A549 treated with AZD9567 at 1 μM for 4 hours (cell line): ENCODE measurements around the gene CBX1. TPM values are rescaled to one million over a fixed set of nuclear protein-coding genes. Genes with fewer than 3 reads are reported as not detected.

ENCODE experiments used
- total RNA-seq: library from RNA; stranded (reverse); fragments of 200-300 nt; extraction: Qiagen RNA extraction; gene quantifications from 5 replicates; pipeline ENCODE4 v1.2.3, GENCODE V29; 2022; ENCODE audit not compliant: insufficient read depth

Gene CBX1
- total RNA-seq = 75.2 to 112 TPM (median 82.7 TPM) in 5 replicates

GRCh38 chr17:48101012-48101720 is at the start of gene CBX1:
CBX1 (minus strand) TSS chr17:48101478; CDS start chr17:48077004, 24,474 bp downstream.

DNA sequence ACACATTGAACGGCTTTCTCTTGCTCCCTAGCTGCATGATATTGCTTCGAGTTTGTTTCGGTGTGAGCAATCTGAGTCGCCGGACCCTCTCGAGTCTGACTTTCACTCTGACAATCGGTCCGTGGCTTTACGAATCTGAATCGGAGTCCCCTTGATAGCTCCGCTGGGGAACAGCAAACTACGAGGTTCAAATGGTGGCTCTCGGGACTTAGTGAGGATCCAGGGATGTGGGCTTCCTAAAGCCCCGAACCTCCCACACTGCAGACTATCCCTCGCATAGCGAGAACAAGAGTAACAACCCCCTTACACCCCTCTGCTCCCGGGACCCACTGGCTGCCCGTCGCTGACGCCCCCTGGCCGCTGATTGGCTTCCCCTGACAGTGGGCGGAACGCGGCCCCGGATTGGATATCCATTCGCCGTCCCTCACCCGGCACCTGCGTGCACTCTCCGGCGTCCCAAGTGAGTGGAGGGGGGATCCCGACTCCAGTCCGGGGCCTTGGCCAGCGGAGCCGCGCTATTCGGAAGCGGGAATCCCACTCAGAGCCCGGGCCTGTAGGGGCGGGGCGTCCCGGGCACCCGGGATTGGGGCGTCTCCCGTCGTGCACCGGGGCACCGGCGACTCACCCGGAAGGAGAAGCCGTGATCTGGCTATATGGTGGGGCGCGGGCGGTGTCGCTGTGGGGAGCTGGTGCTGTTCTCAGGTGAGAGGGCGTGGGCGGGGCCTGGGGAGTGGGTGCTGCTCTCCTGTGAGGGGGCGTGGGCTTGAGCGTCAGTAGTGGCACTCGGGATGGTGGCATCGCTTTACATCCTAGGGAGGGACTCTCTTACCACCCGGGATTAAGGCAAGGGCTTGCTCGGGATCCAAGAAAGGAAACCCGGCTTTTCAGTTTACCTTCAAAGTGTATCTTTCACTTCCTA is 6.1 kb upstream of the CBX1 start, which contains the start of gene SNX11:
SNX11 (plus strand) TSS at position 630 of the 919 bp plus-strand sequence. CDS start 4,278 bp downstream, outside the sequence.

DNA sequence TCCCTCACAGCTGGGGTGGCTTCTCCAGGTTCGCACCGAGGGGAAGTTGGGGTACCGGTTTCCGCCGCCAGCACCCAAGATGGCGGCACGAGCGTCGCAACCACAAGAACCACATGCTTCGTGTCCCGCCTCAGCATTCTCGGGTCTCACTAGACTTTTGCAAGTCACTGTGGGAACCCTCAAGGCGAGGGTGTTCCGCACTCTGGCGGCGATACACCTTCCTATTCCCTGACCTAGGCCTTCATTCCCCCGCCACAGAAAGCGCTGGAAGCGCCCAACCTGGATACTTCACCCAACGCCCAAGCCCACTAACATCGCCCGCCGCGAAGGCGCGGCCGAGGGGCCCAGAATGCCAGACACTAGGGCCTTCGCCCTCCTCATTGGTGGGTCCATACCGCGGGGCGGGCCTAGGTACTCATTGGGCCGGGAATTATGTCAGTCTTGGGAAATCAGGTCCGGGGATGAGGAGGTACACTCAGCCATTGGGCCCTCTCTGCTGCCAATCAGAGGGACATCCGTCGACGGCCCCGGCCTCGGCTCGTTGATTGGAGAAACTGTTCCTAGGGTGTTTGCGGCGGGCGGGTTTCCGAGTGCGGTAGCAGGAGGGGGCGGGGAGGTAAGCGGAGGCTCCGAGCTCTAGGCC is 53.4 kb downstream of the CBX1 start, which contains the start of gene NFE2L1:
NFE2L1 (plus strand) TSS at position 619 of the 643 bp plus-strand sequence. CDS start 2,760 bp downstream, outside the sequence.

DNA sequence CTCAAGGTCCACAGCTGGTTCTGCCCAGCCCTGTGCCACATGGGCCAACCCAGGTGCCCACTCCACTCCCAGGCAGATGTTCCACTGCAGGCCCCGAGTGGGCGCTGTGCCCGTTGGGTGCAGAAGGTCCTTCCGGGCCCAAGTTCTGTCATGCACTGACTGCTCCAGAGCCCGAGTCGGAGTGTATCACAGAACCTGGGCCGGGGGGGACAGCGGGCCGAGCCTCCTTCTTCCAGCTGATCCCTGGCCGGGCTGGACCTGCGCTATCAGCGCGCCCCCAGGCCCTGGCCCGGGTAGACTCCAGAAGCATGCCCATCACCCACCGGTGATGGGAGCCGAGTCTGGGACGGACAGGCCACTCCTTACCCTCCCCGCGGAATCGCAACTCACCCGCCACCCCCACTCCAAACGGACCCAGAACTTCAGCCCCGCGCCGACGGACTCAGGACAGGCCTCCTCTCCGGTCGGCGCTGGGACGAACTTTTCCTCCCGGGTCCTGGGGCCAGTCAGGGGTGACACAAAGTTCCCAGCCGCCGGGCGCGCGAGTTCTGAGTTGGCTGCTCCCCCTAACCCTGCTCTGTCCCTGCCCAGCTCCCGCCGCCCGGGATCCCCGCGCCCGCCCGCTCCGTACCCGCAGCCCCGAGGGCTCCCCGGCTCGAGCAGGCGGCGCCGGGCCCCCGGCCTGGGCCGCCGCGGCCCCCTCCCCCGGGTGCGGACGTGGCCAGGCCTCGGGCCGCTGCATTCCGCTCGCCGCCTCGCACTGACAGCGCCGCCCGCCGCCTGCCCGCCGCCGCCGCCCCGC is 64.0 kb downstream of the CBX1 start, which contains the start of gene COPZ2:
COPZ2 (minus strand) TSS at position 762 of the 802 bp plus-strand sequence; CDS start at position 742, 20 bp downstream.

Other genes with a start within 250 kb of the CBX1 start
- gene SP2, start 205.2 kb downstream of the CBX1 start, total RNA-seq = 14.3 to 18.4 TPM (median 16.3 TPM) in 5 replicates
- 19.8 to 23.6 TPM (median 21.4 TPM) in 5 replicates for gene PNPO, start 159.9 kb downstream of the CBX1 start, total RNA-seq
- gene PRR15L, start 143.6 kb downstream of the CBX1 start, total RNA-seq = 1.00 to 1.3 TPM (median 1.2 TPM) in 4 of 5 replicates, not detected in the other
- gene CDK5RAP3, start 130.4 kb downstream of the CBX1 start, total RNA-seq = 82.0 to 121 TPM (median 111 TPM) in 5 replicates
- 14.1 to 24.4 TPM (median 16.2 TPM) in 5 replicates for gene COPZ2, start 63.7 kb downstream of the CBX1 start, total RNA-seq
- gene NFE2L1, start 53.1 kb downstream of the CBX1 start, total RNA-seq = 105 to 127 TPM (median 123 TPM) in 5 replicates
- 27.5 to 36.7 TPM (median 28.6 TPM) in 5 replicates for gene SNX11, start 6.3 kb upstream of the CBX1 start, total RNA-seq